HEK293 (cell line): Measurements from ENCODE around the gene SLC39A3.
A peak's percentile ranks its signal among the peaks of the same experiment; 100 is the strongest.

Source experiments
- CTCF ChIA-PET: fragments of 350-600 bp; formaldehyde crosslinking; extraction: SDS; loops from one replicate; lab custom pipeline; 2021; ENCODE audit warnings: antibody characterized with exemption; lab: Yijun Ruan, JAX
- POLR2A ChIA-PET: fragments of 300-600 bp; formaldehyde crosslinking; extraction: SDS; loops from one replicate; lab custom pipeline; 2020; ENCODE audit warnings: antibody characterized with exemption, inconsistent platforms; lab: Yijun Ruan, JAX
- H3K27ac ChIP-seq: fragments of 200-500 bp; sonication (Bioruptor generic); 2 replicates; pipeline ENCODE4 v1.5.1; 2014; ENCODE audit warnings: low read depth, low read length, control low read depth, inconsistent platforms; ENCODE audit errors: extremely low read depth
- H3K36me3 ChIP-seq, 2 experiments: fragments of 200-500 bp in 1 of 2; sonication (Bioruptor generic) in 1 of 2; 1 replicate in 1 of 2; 2 replicates in 1 of 2; pipeline ENCODE4 v1.5.1; 2014 to 2017; ENCODE audit warnings: inconsistent platforms in 2 of 2, low read length in 2 of 2; ENCODE audit not compliant: control insufficient read depth in 2 of 2, insufficient read depth in 1 of 2
- H3K4me1 ChIP-seq: fragments of 200-500 bp; sonication (Bioruptor generic); 2 replicates; pipeline ENCODE4 v1.5.1; 2014; ENCODE audit warnings: mild to moderate bottlenecking, low read length, inconsistent platforms; ENCODE audit not compliant: control insufficient read depth, insufficient read depth
- H3K4me3 ChIP-seq: 2 replicates; pipeline ENCODE4 v1.5.1; 2011; ENCODE audit warnings: low read depth, mild to moderate bottlenecking, control low read depth, low read length, moderate library complexity
- H3K9me3 ChIP-seq: fragments of 200-500 bp; sonication (Bioruptor generic); 2 replicates; pipeline ENCODE4 v1.5.1; 2014; ENCODE audit warnings: low read depth, low read length, inconsistent platforms; ENCODE audit not compliant: control insufficient read depth, insufficient read depth
- EGR2 ChIP-seq: fragments of 450-650 bp; formaldehyde crosslinking; IDR thresholded peaks from 2 replicates; pipeline ENCODE4 v1.5.1; 2016; ENCODE audit warnings: low read depth, missing biosample characterization, missing genetic modification characterization
- INSM2 ChIP-seq: fragments of 450-650 bp; formaldehyde crosslinking; IDR thresholded peaks from 2 replicates; pipeline ENCODE4 v1.5.1; 2016; ENCODE audit warnings: missing biosample characterization, missing genetic modification characterization
- PBX3 ChIP-seq: sonication (generic); formaldehyde crosslinking; IDR thresholded peaks from 2 replicates; pipeline ENCODE4 v1.8.1; 2022; ENCODE audit warnings: mild to moderate bottlenecking, moderate library complexity, missing genetic modification reagents
- PRDM2 ChIP-seq: fragments of 450-650 bp; formaldehyde crosslinking; IDR thresholded peaks from 2 replicates; pipeline ENCODE4 v1.5.1; 2016; ENCODE audit warnings: missing biosample characterization, missing genetic modification characterization, borderline replicate concordance
- ZFHX2 ChIP-seq: fragments of 450-650 bp; formaldehyde crosslinking; conservative IDR thresholded peaks from 2 replicates; pipeline ENCODE4 v1.5.1; 2016; ENCODE audit warnings: missing biosample characterization, missing genetic modification characterization
- ZFP69B ChIP-seq: fragments of 450-650 bp; formaldehyde crosslinking; IDR thresholded peaks from 2 replicates; pipeline ENCODE4 v1.5.1; 2016; ENCODE audit warnings: missing biosample characterization, missing genetic modification characterization
- ZNF157 ChIP-seq: fragments of 450-650 bp; formaldehyde crosslinking; IDR thresholded peaks from 2 replicates; pipeline ENCODE4 v1.5.1; 2016; ENCODE audit warnings: missing biosample characterization, missing genetic modification characterization
- ZNF16 ChIP-seq: fragments of 450-650 bp; formaldehyde crosslinking; IDR thresholded peaks from 2 replicates; pipeline ENCODE4 v1.5.1; 2016; ENCODE audit warnings: low read depth, missing biosample characterization, missing genetic modification characterization
- ZNF248 ChIP-seq: fragments of 450-650 bp; formaldehyde crosslinking; IDR thresholded peaks from 2 replicates; pipeline ENCODE4 v1.5.1; 2017; ENCODE audit warnings: missing biosample characterization, missing genetic modification characterization
- ZNF26 ChIP-seq: fragments of 450-650 bp; formaldehyde crosslinking; IDR thresholded peaks from 2 replicates; pipeline ENCODE4 v1.5.1; 2016; ENCODE audit warnings: missing biosample characterization, missing genetic modification characterization
- ZNF292 ChIP-seq: fragments of 450-650 bp; formaldehyde crosslinking; IDR thresholded peaks from 2 replicates; pipeline ENCODE4 v1.5.1; 2016; ENCODE audit warnings: low read depth, missing biosample characterization, missing genetic modification characterization, borderline replicate concordance
- ZNF335 ChIP-seq: fragments of 450-650 bp; formaldehyde crosslinking; conservative IDR thresholded peaks from 2 replicates; pipeline ENCODE4 v1.5.1; 2016; ENCODE audit warnings: missing biosample characterization, missing genetic modification characterization
- ZNF391 ChIP-seq: fragments of 450-650 bp; formaldehyde crosslinking; IDR thresholded peaks from 2 replicates; pipeline ENCODE4 v1.5.1; 2016; ENCODE audit warnings: low read depth, missing biosample characterization, missing genetic modification characterization, borderline replicate concordance
- ZNF600 ChIP-seq: fragments of 450-650 bp; formaldehyde crosslinking; IDR thresholded peaks from 2 replicates; pipeline ENCODE4 v1.5.1; 2016; ENCODE audit warnings: missing biosample characterization, missing genetic modification characterization
- ZNF645 ChIP-seq: fragments of 450-650 bp; formaldehyde crosslinking; IDR thresholded peaks from 2 replicates; pipeline ENCODE4; 2016; ENCODE audit warnings: missing biosample characterization, missing genetic modification characterization
- ZNF747 ChIP-seq: fragments of 450-650 bp; formaldehyde crosslinking; IDR thresholded peaks from 2 replicates; pipeline ENCODE4 v1.5.1; 2016; ENCODE audit warnings: missing biosample characterization, missing genetic modification characterization
- ZNF76 ChIP-seq: fragments of 450-650 bp; formaldehyde crosslinking; IDR thresholded peaks from 2 replicates; pipeline ENCODE4; 2016; ENCODE audit warnings: low read depth, missing biosample characterization, missing genetic modification characterization, borderline replicate concordance
- ZSCAN30 ChIP-seq: fragments of 450-650 bp; IDR thresholded peaks from 2 replicates; pipeline ENCODE4 v1.5.1; 2018; ENCODE audit warnings: missing biosample characterization, mild to moderate bottlenecking, missing genetic modification characterization, moderate library complexity
- ZSCAN5A ChIP-seq: fragments of 450-650 bp; formaldehyde crosslinking; IDR thresholded peaks from 2 replicates; pipeline ENCODE4 v1.5.1; 2016; ENCODE audit warnings: missing biosample characterization, missing genetic modification characterization

Gene SLC39A3

GRCh38 chr19:2701361-2702169, 38.3 kb downstream of the SLC39A3 start (continued):
- TF ChIP-seq ZSCAN5A = no peak
- no peak for TF ChIP-seq ZNF292 (tag by site-specific recombination)

- ChIA-PET POLR2A (interaction anchor here (0.7 to 1.1 kb wide), 2 partner anchors 22 to 52 kb away, joined by 3 read pairs; no protein-coding TSS in a partner anchor), CTCF (interaction anchor here (1.7 kb wide), 1 partner anchor 52 kb away, joined by 4 read pairs; no protein-coding TSS in a partner anchor)
- Histone ChIP-seq H3K27ac (no peak overlapping the region), H3K4me3 (no peak overlapping the region), H3K9me3 (no peaks in the 10 kb centered on the region), H3K36me3 (no peaks in the 10 kb centered on the region), H3K4me1 (no peaks in the 10 kb centered on the region)
- TF ChIP-seq ZNF747 (tag by site-specific recombination) (no peak), ZNF248 (no peak), ZNF26 (tag by site-specific recombination) (no peak), ZNF335 (tag by site-specific recombination) (no peak), PRDM2 (tag by site-specific recombination) (no peak), ZSCAN30 (no peak), ZNF391 (tag by site-specific recombination) (no peak), ZFHX2 (tag by site-specific recombination) (peak; percentile 90), ZNF16 (tag by site-specific recombination) (no peak), PBX3 (no peak), EGR2 (tag by site-specific recombination) (peak; percentile 94), ZNF600 (tag by site-specific recombination) (peak; percentile 70), INSM2 (tag by site-specific recombination) (no peak), ZNF645 (tag by site-specific recombination) (no peak), ZNF157 (no peak), ZFP69B (tag by site-specific recombination) (no peak), ZNF76 (tag by site-specific recombination) (no peak)
Measured at GRCh38 chr19:2700660-2701360, 39.0 kb downstream of the SLC39A3 start.
